Vagina (tissue), 2 donors: ENCODE measurements around the gene COL27A1.

Experiments used
- CTCF ChIP-seq, 3 experiments: fragments of 450-650 bp in 2 of 3; fragments of 200-600 bp in 1 of 3; sonication (generic) in 1 of 3; IDR thresholded peaks; one replicate each; pipeline ENCODE4 v1.5.1; 2017 to 2019; ENCODE audit warnings: antibody characterized with exemption in 3 of 3, mild to moderate bottlenecking in 2 of 3, moderate library complexity in 2 of 3
- POLR2A ChIP-seq, 2 donors: fragments of 450-650 bp; IDR thresholded peaks; one replicate each; pipeline ENCODE4 v1.6.1; 2017; ENCODE audit warnings: antibody characterized with exemption in 2 of 2, mild to moderate bottlenecking in 2 of 2, moderate library complexity in 2 of 2
- POLR2AphosphoS5 ChIP-seq, 2 donors: sonication (generic); formaldehyde crosslinking; IDR thresholded peaks; one replicate each; pipeline ENCODE4 v1.9.0; 2017; ENCODE audit warnings: antibody characterized with exemption in 2 of 2, mild to moderate bottlenecking in 2 of 2, low read depth in 1 of 2; ENCODE audit not compliant: insufficient read depth in 1 of 2

- TF ChIP-seq CTCF (IDR thresholded peaks at IDR 0.05) (no peak), POLR2AphosphoS5 (IDR thresholded peaks at IDR 0.05; ENCODE audit: insufficient read depth in 1 of 2, low read depth in 1 of 2) (no peak), POLR2A (IDR thresholded peaks at IDR 0.05) (no peak)
Measured at GRCh38 chr9:114158482-114159130, 3.3 kb downstream of the COL27A1 start.
